Retinal pigment epithelial cell (primary cell): ENCODE data around the gene KIAA0586.
"Not testable (repeated sequence)": the region's sequence is repeated elsewhere in the genome, so short reads cannot be mapped to it uniquely, and the experiment has no call there.

ENCODE experiments used
- DNase-seq: peaks from one replicate; pipeline ENCODE4 v3.0.0-alpha.2; 2010; ENCODE audit warnings: low read depth
- H3K4me3 ChIP-seq: 2 replicates; pipeline ENCODE4 v1.5.1; 2011; ENCODE audit warnings: mild to moderate bottlenecking, low read length, control low read depth, moderate library complexity
- CTCF ChIP-seq: conservative IDR thresholded peaks from 2 replicates; pipeline ENCODE4 v1.5.1; 2011; ENCODE audit warnings: low read depth, low read length, control low read depth, inconsistent platforms

KIAA0586 gene

GRCh38 chr14:58517592-58517991 lies 90.1 kb downstream of the KIAA0586 start:
- H3K4me3 ChIP-seq: no peak overlapping the region
- no peak for DNase-seq
- TF ChIP-seq CTCF: no peak

- not testable (repeated sequence) for H3K4me3 ChIP-seq
Observed at GRCh38 chr14:58525691-58526090, 98.2 kb downstream of the KIAA0586 start.

GRCh38 chr14:58533446-58533845 lies 105.9 kb downstream of the KIAA0586 start:
- H3K4me3 ChIP-seq: no peak overlapping the region
- DNase-seq: no peak
- TF ChIP-seq CTCF: no peak

More at GRCh38 chr14:58525691-58526090, 98.2 kb downstream of the KIAA0586 start:
- not testable (repeated sequence) for DNase-seq

GRCh38 chr14:58535044-58535443 lies 107.5 kb downstream of the KIAA0586 start:
- DNase-seq: no peak
- no peak for TF ChIP-seq CTCF
- H3K4me3 ChIP-seq: no peak overlapping the region

- H3K4me3 ChIP-seq: no peak overlapping the region
- no peak for DNase-seq
- TF ChIP-seq CTCF: no peak
Observed at GRCh38 chr14:58537004-58537403, 109.5 kb downstream of the KIAA0586 start.

- no peak for TF ChIP-seq CTCF
- DNase-seq: no peak
Observed at GRCh38 chr14:58540749-58541632, 113.5 kb downstream of the KIAA0586 start.

GRCh38 chr14:58541633-58542022 lies 114.1 kb downstream of the KIAA0586 start:
- DNase-seq: no peak
- TF ChIP-seq CTCF: no peak
- H3K4me3 ChIP-seq: no peak overlapping the region

More at GRCh38 chr14:58540749-58541632, 113.5 kb downstream of the KIAA0586 start:
- H3K4me3 ChIP-seq: no peak overlapping the region
